ENCODE results near the gene HOXD11.

DNA sequence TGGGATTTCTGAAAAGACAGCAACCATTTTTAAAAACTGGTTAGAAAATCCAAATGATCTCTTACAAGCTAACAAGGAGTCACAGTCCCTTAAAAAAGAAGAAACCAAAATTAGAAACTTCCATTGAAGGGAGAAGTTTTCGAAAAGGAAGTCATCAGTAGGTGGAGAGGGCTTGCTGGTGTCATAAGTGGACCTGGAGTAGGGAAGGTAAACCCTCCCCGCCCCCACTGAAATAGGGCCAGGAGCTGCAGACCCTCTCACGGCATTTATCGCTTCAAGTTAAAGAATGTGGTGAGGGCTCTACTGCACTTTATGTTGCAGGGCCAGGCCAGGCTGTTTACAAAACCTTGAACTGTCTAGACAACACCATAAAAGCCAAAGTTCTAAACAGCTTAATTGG is 2.9 kb downstream of the HOXD11 start:
- TF ChIP-seq CTCF (conservative IDR thresholded peaks at IDR 0.05; ENCODE audit: low read depth in 2 of 2): no peak
- peak; percentile 60 for TF ChIP-seq EZH2 (IDR thresholded peaks at IDR 0.05; ENCODE audit: low read depth, unreplicated experiment)
- TF ChIP-seq CREB1 (CRISPR knock-in tag; IDR thresholded peaks at IDR 0.05; ENCODE audit: low read depth): no peak
- no peak for TF ChIP-seq POLR2AphosphoS5 (IDR thresholded peaks at IDR 0.05; ENCODE audit: low read depth)
- TF ChIP-seq EZH2phosphoT487 (IDR thresholded peaks at IDR 0.05; ENCODE audit: unreplicated experiment): no peak
- TF ChIP-seq, protein P1, sequence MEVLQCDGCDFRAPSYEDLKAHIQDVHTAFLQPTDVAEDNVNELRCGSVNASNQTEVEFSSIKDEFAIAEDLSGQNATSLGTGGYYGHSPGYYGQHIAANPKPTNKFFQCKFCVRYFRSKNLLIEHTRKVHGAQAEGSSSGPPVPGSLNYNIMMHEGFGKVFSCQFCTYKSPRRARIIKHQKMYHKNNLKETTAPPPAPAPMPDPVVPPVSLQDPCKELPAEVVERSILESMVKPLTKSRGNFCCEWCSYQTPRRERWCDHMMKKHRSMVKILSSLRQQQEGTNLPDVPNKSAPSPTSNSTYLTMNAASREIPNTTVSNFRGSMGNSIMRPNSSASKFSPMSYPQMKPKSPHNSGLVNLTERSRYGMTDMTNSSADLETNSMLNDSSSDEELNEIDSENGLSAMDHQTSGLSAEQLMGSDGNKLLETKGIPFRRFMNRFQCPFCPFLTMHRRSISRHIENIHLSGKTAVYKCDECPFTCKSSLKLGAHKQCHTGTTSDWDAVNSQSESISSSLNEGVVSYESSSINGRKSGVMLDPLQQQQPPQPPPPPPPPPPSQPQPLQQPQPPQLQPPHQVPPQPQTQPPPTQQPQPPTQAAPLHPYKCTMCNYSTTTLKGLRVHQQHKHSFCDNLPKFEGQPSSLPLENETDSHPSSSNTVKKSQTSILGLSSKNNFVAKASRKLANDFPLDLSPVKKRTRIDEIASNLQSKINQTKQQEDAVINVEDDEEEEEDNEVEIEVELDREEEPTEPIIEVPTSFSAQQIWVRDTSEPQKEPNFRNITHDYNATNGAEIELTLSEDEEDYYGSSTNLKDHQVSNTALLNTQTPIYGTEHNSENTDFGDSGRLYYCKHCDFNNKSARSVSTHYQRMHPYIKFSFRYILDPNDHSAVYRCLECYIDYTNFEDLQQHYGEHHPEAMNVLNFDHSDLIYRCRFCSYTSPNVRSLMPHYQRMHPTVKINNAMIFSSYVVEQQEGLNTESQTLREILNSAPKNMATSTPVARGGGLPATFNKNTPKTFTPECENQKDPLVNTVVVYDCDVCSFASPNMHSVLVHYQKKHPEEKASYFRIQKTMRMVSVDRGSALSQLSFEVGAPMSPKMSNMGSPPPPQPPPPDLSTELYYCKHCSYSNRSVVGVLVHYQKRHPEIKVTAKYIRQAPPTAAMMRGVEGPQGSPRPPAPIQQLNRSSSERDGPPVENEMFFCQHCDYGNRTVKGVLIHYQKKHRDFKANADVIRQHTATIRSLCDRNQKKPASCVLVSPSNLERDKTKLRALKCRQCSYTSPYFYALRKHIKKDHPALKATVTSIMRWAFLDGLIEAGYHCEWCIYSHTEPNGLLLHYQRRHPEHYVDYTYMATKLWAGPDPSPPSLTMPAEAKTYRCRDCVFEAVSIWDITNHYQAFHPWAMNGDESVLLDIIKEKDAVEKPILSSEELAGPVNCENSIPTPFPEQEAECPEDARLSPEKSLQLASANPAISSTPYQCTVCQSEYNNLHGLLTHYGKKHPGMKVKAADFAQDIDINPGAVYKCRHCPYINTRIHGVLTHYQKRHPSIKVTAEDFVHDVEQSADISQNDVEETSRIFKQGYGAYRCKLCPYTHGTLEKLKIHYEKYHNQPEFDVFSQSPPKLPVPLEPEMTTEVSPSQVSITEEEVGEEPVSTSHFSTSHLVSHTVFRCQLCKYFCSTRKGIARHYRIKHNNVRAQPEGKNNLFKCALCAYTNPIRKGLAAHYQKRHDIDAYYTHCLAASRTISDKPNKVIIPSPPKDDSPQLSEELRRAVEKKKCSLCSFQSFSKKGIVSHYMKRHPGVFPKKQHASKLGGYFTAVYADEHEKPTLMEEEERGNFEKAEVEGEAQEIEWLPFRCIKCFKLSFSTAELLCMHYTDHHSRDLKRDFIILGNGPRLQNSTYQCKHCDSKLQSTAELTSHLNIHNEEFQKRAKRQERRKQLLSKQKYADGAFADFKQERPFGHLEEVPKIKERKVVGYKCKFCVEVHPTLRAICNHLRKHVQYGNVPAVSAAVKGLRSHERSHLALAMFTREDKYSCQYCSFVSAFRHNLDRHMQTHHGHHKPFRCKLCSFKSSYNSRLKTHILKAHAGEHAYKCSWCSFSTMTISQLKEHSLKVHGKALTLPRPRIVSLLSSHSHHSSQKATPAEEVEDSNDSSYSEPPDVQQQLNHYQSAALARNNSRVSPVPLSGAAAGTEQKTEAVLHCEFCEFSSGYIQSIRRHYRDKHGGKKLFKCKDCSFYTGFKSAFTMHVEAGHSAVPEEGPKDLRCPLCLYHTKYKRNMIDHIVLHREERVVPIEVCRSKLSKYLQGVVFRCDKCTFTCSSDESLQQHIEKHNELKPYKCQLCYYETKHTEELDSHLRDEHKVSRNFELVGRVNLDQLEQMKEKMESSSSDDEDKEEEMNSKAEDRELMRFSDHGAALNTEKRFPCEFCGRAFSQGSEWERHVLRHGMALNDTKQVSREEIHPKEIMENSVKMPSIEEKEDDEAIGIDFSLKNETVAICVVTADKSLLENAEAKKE (CRISPR knock-in tag; IDR thresholded peaks at IDR 0.05): no peak
- TF ChIP-seq, protein P2, sequence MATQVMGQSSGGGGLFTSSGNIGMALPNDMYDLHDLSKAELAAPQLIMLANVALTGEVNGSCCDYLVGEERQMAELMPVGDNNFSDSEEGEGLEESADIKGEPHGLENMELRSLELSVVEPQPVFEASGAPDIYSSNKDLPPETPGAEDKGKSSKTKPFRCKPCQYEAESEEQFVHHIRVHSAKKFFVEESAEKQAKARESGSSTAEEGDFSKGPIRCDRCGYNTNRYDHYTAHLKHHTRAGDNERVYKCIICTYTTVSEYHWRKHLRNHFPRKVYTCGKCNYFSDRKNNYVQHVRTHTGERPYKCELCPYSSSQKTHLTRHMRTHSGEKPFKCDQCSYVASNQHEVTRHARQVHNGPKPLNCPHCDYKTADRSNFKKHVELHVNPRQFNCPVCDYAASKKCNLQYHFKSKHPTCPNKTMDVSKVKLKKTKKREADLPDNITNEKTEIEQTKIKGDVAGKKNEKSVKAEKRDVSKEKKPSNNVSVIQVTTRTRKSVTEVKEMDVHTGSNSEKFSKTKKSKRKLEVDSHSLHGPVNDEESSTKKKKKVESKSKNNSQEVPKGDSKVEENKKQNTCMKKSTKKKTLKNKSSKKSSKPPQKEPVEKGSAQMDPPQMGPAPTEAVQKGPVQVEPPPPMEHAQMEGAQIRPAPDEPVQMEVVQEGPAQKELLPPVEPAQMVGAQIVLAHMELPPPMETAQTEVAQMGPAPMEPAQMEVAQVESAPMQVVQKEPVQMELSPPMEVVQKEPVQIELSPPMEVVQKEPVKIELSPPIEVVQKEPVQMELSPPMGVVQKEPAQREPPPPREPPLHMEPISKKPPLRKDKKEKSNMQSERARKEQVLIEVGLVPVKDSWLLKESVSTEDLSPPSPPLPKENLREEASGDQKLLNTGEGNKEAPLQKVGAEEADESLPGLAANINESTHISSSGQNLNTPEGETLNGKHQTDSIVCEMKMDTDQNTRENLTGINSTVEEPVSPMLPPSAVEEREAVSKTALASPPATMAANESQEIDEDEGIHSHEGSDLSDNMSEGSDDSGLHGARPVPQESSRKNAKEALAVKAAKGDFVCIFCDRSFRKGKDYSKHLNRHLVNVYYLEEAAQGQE (IDR thresholded peaks at IDR 0.05; ENCODE audit: unreplicated experiment): no peak
- TF ChIP-seq, protein P3, sequence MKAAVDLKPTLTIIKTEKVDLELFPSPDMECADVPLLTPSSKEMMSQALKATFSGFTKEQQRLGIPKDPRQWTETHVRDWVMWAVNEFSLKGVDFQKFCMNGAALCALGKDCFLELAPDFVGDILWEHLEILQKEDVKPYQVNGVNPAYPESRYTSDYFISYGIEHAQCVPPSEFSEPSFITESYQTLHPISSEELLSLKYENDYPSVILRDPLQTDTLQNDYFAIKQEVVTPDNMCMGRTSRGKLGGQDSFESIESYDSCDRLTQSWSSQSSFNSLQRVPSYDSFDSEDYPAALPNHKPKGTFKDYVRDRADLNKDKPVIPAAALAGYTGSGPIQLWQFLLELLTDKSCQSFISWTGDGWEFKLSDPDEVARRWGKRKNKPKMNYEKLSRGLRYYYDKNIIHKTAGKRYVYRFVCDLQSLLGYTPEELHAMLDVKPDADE (IDR thresholded peaks at IDR 0.05): no peak
- no peak for TF ChIP-seq JUNB (IDR thresholded peaks at IDR 0.05; ENCODE audit: unreplicated experiment)
- TF ChIP-seq ZNF114 (CRISPR knock-in tag; IDR thresholded peaks at IDR 0.05): no peak
- TF ChIP-seq ZNF331 (CRISPR knock-in tag; IDR thresholded peaks at IDR 0.05; ENCODE audit: low read depth): no peak
- TF ChIP-seq NANOG (IDR thresholded peaks at IDR 0.05; ENCODE audit: borderline replicate concordance): no peak
